ENCODE results near the gene C10orf90.

C10orf90 gene

GRCh38 chr10:126670056-126670894, at the start of gene C10orf90:
Gene C10orf90 (minus strand): TSS chr10:126670693. CDS start chr10:126670480, 213 bp downstream.
- DNase-seq (ENCODE audit: low spot score): peak; percentile 70

GRCh38 chr10:126716366-126716765, 45.9 kb upstream of the C10orf90 start:
- no peak for DNase-seq (ENCODE audit: low spot score)

- DNase-seq (ENCODE audit: low spot score): no peak
These were observed 43.1 kb upstream of the C10orf90 start for GRCh38 chr10:126713594-126713993.

- DNase-seq (ENCODE audit: low spot score): no peak
These were observed 42.2 kb upstream of the C10orf90 start for GRCh38 chr10:126712681-126713080.

GRCh38 chr10:126705951-126706565, 35.6 kb upstream of the C10orf90 start:
- no peak for DNase-seq (ENCODE audit: low spot score)

GRCh38 chr10:126705131-126705530, 34.6 kb upstream of the C10orf90 start:
- DNase-seq (ENCODE audit: low spot score): no peak

- no peak for DNase-seq (ENCODE audit: low spot score)
These were observed 34.2 kb upstream of the C10orf90 start for GRCh38 chr10:126704649-126705048.

GRCh38 chr10:126702181-126702580, 31.7 kb upstream of the C10orf90 start:
- no peak for DNase-seq (ENCODE audit: low spot score)

- no peak for DNase-seq (ENCODE audit: low spot score)
These were observed 31.0 kb upstream of the C10orf90 start for GRCh38 chr10:126701526-126701925.

GRCh38 chr10:126696684-126697083, 26.2 kb upstream of the C10orf90 start:
- no peak for DNase-seq (ENCODE audit: low spot score)

- DNase-seq (ENCODE audit: low spot score): no peak
These were observed 21.0 kb upstream of the C10orf90 start for GRCh38 chr10:126691456-126691855.

GRCh38 chr10:126690534-126690933, 20.0 kb upstream of the C10orf90 start:
- no peak for DNase-seq (ENCODE audit: low spot score)

GRCh38 chr10:126689461-126689994, 19.0 kb upstream of the C10orf90 start:
- no peak for DNase-seq (ENCODE audit: low spot score)

GRCh38 chr10:126687121-126687606, 16.7 kb upstream of the C10orf90 start:
- DNase-seq (ENCODE audit: low spot score): no peak

- no peak for DNase-seq (ENCODE audit: low spot score)
These were observed 16.2 kb upstream of the C10orf90 start for GRCh38 chr10:126686719-126687118.

GRCh38 chr10:126686268-126686667, 15.8 kb upstream of the C10orf90 start:
- DNase-seq (ENCODE audit: low spot score): no peak

GRCh38 chr10:126685756-126686155, 15.3 kb upstream of the C10orf90 start:
- no peak for DNase-seq (ENCODE audit: low spot score)

- no peak for DNase-seq (ENCODE audit: low spot score)
These were observed 13.8 kb upstream of the C10orf90 start for GRCh38 chr10:126684171-126684745.

GRCh38 chr10:126683466-126683865, 13.0 kb upstream of the C10orf90 start:
- DNase-seq (ENCODE audit: low spot score): no peak

- no peak for DNase-seq (ENCODE audit: low spot score)
These were observed 5.4 kb upstream of the C10orf90 start for GRCh38 chr10:126675656-126676438.

- peak; percentile 71 for DNase-seq (ENCODE audit: low spot score)
These were observed 4.4 kb upstream of the C10orf90 start for GRCh38 chr10:126674741-126675515.
